Panc1 (cell line): ENCODE measurements around the gene SLC35G2. TPM values are rescaled to one million over a fixed set of nuclear protein-coding genes. Genes with fewer than 3 reads are reported as not detected.

Experiments used
- ATAC-seq: fragments of 200-7000 bp; cut with Tn5 transposase; 2 replicates; pipeline ENCODE4 v1.9.1; 2020; ENCODE audit warnings: mild to moderate bottlenecking, moderate library complexity
- BruUV-seq: library from RNA; stranded (reverse); fragments of 400-500 nt; replicated peaks from 2 replicates; lab custom pipeline; 2021; lab: Mats Ljungman, UMichigan
- CTCF ChIA-PET: fragments of 300-600 bp; sonication (Branson Sonifier 250); formaldehyde crosslinking; loops from one replicate; lab custom pipeline; 2022; ENCODE audit warnings: antibody characterized with exemption; lab: Charles Lee
- POLR2A ChIA-PET: fragments of 300-600 bp; sonication (Branson Sonifier 250); formaldehyde crosslinking; loops from one replicate; lab custom pipeline; 2022; ENCODE audit warnings: antibody characterized with exemption; lab: Charles Lee
- DNase-seq: peaks from one replicate; pipeline ENCODE4 v3.0.0-alpha.2; 2010; ENCODE audit warnings: low read depth, low spot score
- H3K27ac ChIP-seq: 2 replicates; pipeline ENCODE4 v1.5.1; 2011; ENCODE audit warnings: mild to moderate bottlenecking, low read length, inconsistent platforms
- H3K27me3 ChIP-seq: fragments of 200-500 bp; sonication (Bioruptor generic); 2 replicates; pipeline ENCODE4 v1.6.0; 2014; ENCODE audit warnings: low read length, inconsistent platforms; ENCODE audit not compliant: control insufficient read depth, insufficient read depth
- H3K36me3 ChIP-seq: fragments of 200-500 bp; sonication (Bioruptor generic); 2 replicates; pipeline ENCODE4 v1.5.1; 2014; ENCODE audit warnings: inconsistent platforms, mild to moderate bottlenecking, low read length, moderate library complexity; ENCODE audit not compliant: control insufficient read depth, insufficient read depth
- H3K4me1 ChIP-seq: 2 replicates; pipeline ENCODE4 v1.5.1; 2011; ENCODE audit warnings: inconsistent platforms, mild to moderate bottlenecking, low read length, moderate library complexity; ENCODE audit not compliant: control insufficient read depth, insufficient read depth
- H3K4me3 ChIP-seq, 2 experiments: 2 replicates each; pipeline ENCODE4 v1.5.1; 2011 to 2012; ENCODE audit warnings: low read depth in 2 of 2, low read length in 2 of 2, mild to moderate bottlenecking in 2 of 2, inconsistent platforms in 1 of 2, moderate library complexity in 1 of 2
- H3K9me3 ChIP-seq: fragments of 200-500 bp; sonication (Bioruptor generic); 2 replicates; pipeline ENCODE4 v1.5.1; 2014; ENCODE audit warnings: low read depth, mild to moderate bottlenecking, inconsistent platforms, low read length, moderate library complexity; ENCODE audit not compliant: control insufficient read depth, insufficient read depth
- POLR2AphosphoS5 ChIP-seq: IDR thresholded peaks from 2 replicates; pipeline ENCODE4 v1.6.1; 2012; ENCODE audit warnings: mild to moderate bottlenecking, low read depth, low read length, moderate library complexity
- SIN3A ChIP-seq: IDR thresholded peaks from 2 replicates; pipeline ENCODE4 v1.6.1; 2012; ENCODE audit warnings: low read depth, mild to moderate bottlenecking, low read length, moderate library complexity, borderline replicate concordance; ENCODE audit not compliant: insufficient read depth
- TCF7L2 ChIP-seq: IDR thresholded peaks from 2 replicates; pipeline ENCODE4 v1.6.1; 2011; ENCODE audit warnings: mild to moderate bottlenecking, low read depth, low read length, inconsistent platforms
- in situ Hi-C: cut with HindIII; loops from 2 replicates; pipeline ENCODE4 v1.10.0; 2016; ENCODE audit warnings: low sequenced_read_pairs, low pct_unique_long_range_greater_than_20kb
- intact Hi-C: fragments of 100-400 bp; cut with micrococcal nuclease; formaldehyde crosslinking; loops from one replicate; pipeline ENCODE4 v1.10.0; 2022; ENCODE audit not compliant: unreplicated experiment
- total RNA-seq: library from RNA; stranded (reverse); gene quantifications from one replicate; pipeline ENCODE4 v1.2.1, GENCODE V29; 2021; ENCODE audit not compliant: unreplicated experiment
- TF ChIP-seq, protein P1 (sequence below): fragments of 450-650 bp; IDR thresholded peaks from 2 replicates; pipeline ENCODE4 v1.5.1; 2017; ENCODE audit warnings: mild to moderate bottlenecking
- TF ChIP-seq, protein P2 (sequence below), 2 experiments: IDR thresholded peaks; 2 replicates each; pipeline ENCODE4 v1.6.1; 2011 to 2012; ENCODE audit warnings: low read depth in 2 of 2, control low read depth in 1 of 2, low read length in 1 of 2, mild to moderate bottlenecking in 1 of 2, moderate library complexity in 1 of 2; ENCODE audit not compliant: insufficient read depth in 1 of 2

Gene SLC35G2
- total RNA-seq, 1 experiment from 2014 or later: 15.0 TPM

DNA sequence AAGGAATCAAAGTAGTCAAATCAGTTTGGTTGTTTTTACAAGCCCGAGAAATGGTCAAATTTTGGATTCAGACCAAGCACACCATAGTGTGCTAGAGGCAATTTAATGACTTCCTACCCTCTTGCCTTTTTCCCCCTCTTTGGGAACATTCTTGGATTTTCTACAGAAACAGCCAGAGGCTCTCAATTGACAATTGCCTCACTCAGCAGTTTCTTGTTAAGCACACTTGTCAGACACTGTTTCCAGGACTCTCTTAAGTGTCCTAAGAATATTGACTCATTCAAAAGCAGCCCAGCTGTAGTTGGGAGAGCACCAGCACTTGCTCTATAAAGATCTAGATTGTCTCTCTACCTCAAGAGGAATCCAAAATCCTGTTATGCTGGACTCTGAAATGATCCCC lies 1.5 kb upstream of the SLC35G2 start:
- TF ChIP-seq, protein P1, sequence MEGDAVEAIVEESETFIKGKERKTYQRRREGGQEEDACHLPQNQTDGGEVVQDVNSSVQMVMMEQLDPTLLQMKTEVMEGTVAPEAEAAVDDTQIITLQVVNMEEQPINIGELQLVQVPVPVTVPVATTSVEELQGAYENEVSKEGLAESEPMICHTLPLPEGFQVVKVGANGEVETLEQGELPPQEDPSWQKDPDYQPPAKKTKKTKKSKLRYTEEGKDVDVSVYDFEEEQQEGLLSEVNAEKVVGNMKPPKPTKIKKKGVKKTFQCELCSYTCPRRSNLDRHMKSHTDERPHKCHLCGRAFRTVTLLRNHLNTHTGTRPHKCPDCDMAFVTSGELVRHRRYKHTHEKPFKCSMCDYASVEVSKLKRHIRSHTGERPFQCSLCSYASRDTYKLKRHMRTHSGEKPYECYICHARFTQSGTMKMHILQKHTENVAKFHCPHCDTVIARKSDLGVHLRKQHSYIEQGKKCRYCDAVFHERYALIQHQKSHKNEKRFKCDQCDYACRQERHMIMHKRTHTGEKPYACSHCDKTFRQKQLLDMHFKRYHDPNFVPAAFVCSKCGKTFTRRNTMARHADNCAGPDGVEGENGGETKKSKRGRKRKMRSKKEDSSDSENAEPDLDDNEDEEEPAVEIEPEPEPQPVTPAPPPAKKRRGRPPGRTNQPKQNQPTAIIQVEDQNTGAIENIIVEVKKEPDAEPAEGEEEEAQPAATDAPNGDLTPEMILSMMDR: no peak
- TF ChIP-seq POLR2AphosphoS5 (no peak), SIN3A (no peak), TCF7L2 (no peak)
- TF ChIP-seq, protein P2, sequence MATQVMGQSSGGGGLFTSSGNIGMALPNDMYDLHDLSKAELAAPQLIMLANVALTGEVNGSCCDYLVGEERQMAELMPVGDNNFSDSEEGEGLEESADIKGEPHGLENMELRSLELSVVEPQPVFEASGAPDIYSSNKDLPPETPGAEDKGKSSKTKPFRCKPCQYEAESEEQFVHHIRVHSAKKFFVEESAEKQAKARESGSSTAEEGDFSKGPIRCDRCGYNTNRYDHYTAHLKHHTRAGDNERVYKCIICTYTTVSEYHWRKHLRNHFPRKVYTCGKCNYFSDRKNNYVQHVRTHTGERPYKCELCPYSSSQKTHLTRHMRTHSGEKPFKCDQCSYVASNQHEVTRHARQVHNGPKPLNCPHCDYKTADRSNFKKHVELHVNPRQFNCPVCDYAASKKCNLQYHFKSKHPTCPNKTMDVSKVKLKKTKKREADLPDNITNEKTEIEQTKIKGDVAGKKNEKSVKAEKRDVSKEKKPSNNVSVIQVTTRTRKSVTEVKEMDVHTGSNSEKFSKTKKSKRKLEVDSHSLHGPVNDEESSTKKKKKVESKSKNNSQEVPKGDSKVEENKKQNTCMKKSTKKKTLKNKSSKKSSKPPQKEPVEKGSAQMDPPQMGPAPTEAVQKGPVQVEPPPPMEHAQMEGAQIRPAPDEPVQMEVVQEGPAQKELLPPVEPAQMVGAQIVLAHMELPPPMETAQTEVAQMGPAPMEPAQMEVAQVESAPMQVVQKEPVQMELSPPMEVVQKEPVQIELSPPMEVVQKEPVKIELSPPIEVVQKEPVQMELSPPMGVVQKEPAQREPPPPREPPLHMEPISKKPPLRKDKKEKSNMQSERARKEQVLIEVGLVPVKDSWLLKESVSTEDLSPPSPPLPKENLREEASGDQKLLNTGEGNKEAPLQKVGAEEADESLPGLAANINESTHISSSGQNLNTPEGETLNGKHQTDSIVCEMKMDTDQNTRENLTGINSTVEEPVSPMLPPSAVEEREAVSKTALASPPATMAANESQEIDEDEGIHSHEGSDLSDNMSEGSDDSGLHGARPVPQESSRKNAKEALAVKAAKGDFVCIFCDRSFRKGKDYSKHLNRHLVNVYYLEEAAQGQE (IDR thresholded peaks at IDR 0.05; ENCODE audit: insufficient read depth in 1 of 2, low read depth in 2 of 2, low read length in 1 of 2): no peak
- ATAC-seq (no peak), DNase-seq (no peak)
- CTCF ChIA-PET: no interaction called here
- no peaks in the 10 kb centered on the region for H3K27me3 ChIP-seq
- no TSS peak for BruUV-seq
- H3K36me3 ChIP-seq: no peaks in the 10 kb centered on the region
- no peaks in the 10 kb centered on the region for H3K9me3 ChIP-seq
- intact Hi-C loops (no loop called here), in situ Hi-C loops (no loop called here)
- no peak overlapping the region for H3K4me3 ChIP-seq
- POLR2A ChIA-PET: no interaction called here
- peaks cover 10% of the 10 kb centered on the region for H3K4me1 ChIP-seq
- H3K27ac ChIP-seq: no peak overlapping the region

DNA sequence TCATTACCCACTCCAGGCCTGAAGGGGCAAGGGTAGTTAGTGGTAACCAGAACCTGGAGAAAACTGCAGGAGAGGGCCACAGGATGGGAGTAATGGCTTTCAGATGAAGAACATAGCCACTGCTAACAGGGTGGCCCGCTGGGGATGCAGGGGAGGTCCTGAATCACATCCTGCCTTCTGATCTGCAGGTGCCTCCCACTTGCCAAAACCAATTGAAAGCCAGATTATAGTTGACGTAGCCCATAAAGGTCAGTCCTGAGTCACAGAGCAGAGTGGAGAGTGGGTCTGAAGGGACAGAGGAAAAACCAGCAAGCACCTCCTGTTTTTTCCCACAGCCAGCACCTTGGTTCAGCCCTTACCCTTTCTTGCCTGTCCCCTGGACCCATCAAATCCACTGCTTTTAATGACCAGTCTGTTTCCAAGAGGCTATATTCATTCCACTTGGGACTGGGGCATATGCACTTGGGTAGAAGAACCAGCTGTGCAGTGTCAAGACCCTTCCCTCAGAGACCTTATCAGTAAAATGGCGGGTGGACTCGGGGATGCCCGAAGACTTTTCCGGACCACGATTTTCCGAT lies 646 bp upstream of the SLC35G2 start:
- TF ChIP-seq, protein P1: no peak
- no peak; the same call in 1 of the 2 replicates for TF ChIP-seq SIN3A
- peak; percentile 15; the same call in 1 of the 2 replicates for TF ChIP-seq TCF7L2
- no peak for TF ChIP-seq POLR2AphosphoS5
- TF ChIP-seq, protein P2 (IDR thresholded peaks at IDR 0.05; ENCODE audit: insufficient read depth in 1 of 2, low read depth in 2 of 2, low read length in 1 of 2): no peak
- POLR2A ChIA-PET: no interaction called here
- ATAC-seq: peak; percentile 43
- intact Hi-C loops: no loop called here
- Histone ChIP-seq H3K9me3 (no peaks in the 10 kb centered on the region), H3K4me1 (peaks cover 10% of the 10 kb centered on the region), H3K4me3 (peak overlapping the region; percentile 70 to 72), H3K27ac (peak overlapping the region; percentile 78), H3K36me3 (no peaks in the 10 kb centered on the region), H3K27me3 (no peaks in the 10 kb centered on the region)
- no TSS peak for BruUV-seq
- in situ Hi-C loops: no loop called here
- CTCF ChIA-PET: no interaction called here
- peak; percentile 84 for DNase-seq
